HG03097 (cell line): Measurements from ENCODE around the gene ZNF283.
"Not testable (repeated sequence)": the region's sequence is repeated elsewhere in the genome, so short reads cannot be mapped to it uniquely, and the experiment has no call there.

Experiments used
- ATAC-seq: cut with Tn5 transposase; IDR thresholded peaks from one replicate; pipeline ENCODE4 v1.9.1; 2021; ENCODE audit not compliant: unreplicated experiment, low FRiP score

ZNF283 gene

GRCh38 chr19:43842007-43842406, 14.9 kb downstream of the ZNF283 start:
- ATAC-seq, result no peak

GRCh38 chr19:43847246-43847645, 20.1 kb downstream of the ZNF283 start:
- no peak for ATAC-seq

GRCh38 chr19:43847884-43848283, 20.8 kb downstream of the ZNF283 start:
- no peak for ATAC-seq

- no peak for ATAC-seq
Observed at GRCh38 chr19:43848821-43849220, 21.7 kb downstream of the ZNF283 start.

GRCh38 chr19:43858174-43858573, 31.1 kb downstream of the ZNF283 start:
- ATAC-seq, result no peak

- ATAC-seq, result not testable (repeated sequence)
Observed at GRCh38 chr19:43866923-43867322, 39.8 kb downstream of the ZNF283 start.

GRCh38 chr19:43872547-43873336, 45.6 kb downstream of the ZNF283 start:
- ATAC-seq, result no peak

- ATAC-seq, result no peak
Observed at GRCh38 chr19:43880483-43880882, 53.4 kb downstream of the ZNF283 start.

GRCh38 chr19:43883864-43884263, 56.7 kb downstream of the ZNF283 start, which contains the start of gene ZNF404:
Gene ZNF404, minus strand, starts transcription at chr19:43883964.
- no peak for ATAC-seq

GRCh38 chr19:43895727-43896308, 68.7 kb downstream of the ZNF283 start:
- ATAC-seq, result no peak
